Measurements from ENCODE around the gene PTPN4. TPM values are rescaled to one million over a fixed set of nuclear protein-coding genes. Genes with fewer than 3 reads are reported as not detected.

The PTPN4 gene
- polyA plus RNA-seq (ENCODE audit: insufficient read length in 4 of 4): 10 to 100 TPM; 15.3 to 24.1 (median 20.9) TPM

GRCh38 chr2:119759451-119760236, at the start of gene PTPN4:
TSS of gene PTPN4 (plus strand) at chr2:119759922. CDS start at chr2:119809854, 49,932 bp downstream.
- peak; percentile 92 to 94 (median 93) for DNase-seq (ENCODE audit: low read depth in 4 of 4, low spot score in 3 of 4)

- no peak for DNase-seq (ENCODE audit: low read depth in 4 of 4, low spot score in 3 of 4)
These were observed 49.4 kb upstream of the PTPN4 start for GRCh38 chr2:119710281-119710680.

DNA sequence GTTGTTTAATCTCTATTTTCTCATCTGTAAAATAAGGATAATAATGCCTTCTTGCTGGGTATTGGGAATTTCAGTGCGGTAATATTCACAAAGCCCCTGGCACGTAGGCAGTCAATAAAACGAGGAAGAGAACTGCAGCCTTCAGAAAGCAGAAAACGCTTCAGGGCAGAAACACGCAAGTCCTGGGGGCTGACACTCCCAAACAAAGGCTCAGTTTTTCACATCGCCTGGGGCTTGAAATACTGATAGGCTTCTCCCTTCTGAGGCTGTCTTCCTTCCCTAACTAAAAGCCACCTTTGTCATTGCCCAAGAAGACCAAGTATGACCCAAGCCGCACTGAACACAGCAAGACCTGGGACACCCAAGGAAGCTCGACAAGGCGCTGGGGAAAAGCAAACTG, 48.4 kb upstream of the PTPN4 start:
- DNase-seq (ENCODE audit: low read depth in 4 of 4, low spot score in 3 of 4): no peak

- no peak for DNase-seq (ENCODE audit: low read depth in 4 of 4, low spot score in 3 of 4)
These were observed 47.2 kb upstream of the PTPN4 start for GRCh38 chr2:119712571-119712970.

GRCh38 chr2:119713819-119714490, 45.8 kb upstream of the PTPN4 start:
- no peak for DNase-seq (ENCODE audit: low read depth in 4 of 4, low spot score in 3 of 4)

GRCh38 chr2:119715409-119716283, 44.1 kb upstream of the PTPN4 start:
- no peak for DNase-seq (ENCODE audit: low read depth in 4 of 4, low spot score in 3 of 4)

- no peak for DNase-seq (ENCODE audit: low read depth in 4 of 4, low spot score in 3 of 4)
These were observed 43.4 kb upstream of the PTPN4 start for GRCh38 chr2:119716284-119716672.

- DNase-seq (ENCODE audit: low read depth in 4 of 4, low spot score in 3 of 4): no peak
These were observed 41.0 kb upstream of the PTPN4 start for GRCh38 chr2:119718501-119719260.

GRCh38 chr2:119719261-119719627, 40.5 kb upstream of the PTPN4 start:
- no peak for DNase-seq (ENCODE audit: low read depth in 4 of 4, low spot score in 3 of 4)

GRCh38 chr2:119721043-119721442, 38.7 kb upstream of the PTPN4 start:
- no peak for DNase-seq (ENCODE audit: low read depth in 4 of 4, low spot score in 3 of 4)

DNA sequence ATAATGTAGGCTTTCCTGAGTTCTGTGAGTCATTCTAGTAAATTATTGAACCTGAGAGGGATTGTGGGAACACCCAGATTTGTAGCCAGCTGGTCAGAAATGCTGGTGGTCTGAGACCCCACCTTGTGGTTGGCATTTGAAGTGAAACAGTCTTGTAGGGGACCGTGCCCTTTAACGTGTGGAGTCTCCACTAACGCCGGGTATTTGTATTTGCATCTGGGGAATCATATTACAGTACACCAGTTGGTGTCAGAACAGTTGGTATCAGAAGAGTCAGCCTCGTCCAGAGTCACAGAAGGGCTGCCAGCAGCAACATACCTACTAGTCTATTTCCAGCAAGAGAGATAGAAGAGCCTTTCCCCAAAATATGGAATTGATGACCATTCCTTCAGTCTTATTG, 38.3 kb upstream of the PTPN4 start:
- no peak for DNase-seq (ENCODE audit: low read depth in 4 of 4, low spot score in 3 of 4)

GRCh38 chr2:119721904-119722303, 37.8 kb upstream of the PTPN4 start:
- no peak for DNase-seq (ENCODE audit: low read depth in 4 of 4, low spot score in 3 of 4)

- DNase-seq (ENCODE audit: low read depth in 4 of 4, low spot score in 3 of 4): no peak
These were observed 36.5 kb upstream of the PTPN4 start for GRCh38 chr2:119723186-119723585.

GRCh38 chr2:119723784-119724467, 35.8 kb upstream of the PTPN4 start:
- DNase-seq (ENCODE audit: low read depth in 4 of 4, low spot score in 3 of 4): no peak

DNA sequence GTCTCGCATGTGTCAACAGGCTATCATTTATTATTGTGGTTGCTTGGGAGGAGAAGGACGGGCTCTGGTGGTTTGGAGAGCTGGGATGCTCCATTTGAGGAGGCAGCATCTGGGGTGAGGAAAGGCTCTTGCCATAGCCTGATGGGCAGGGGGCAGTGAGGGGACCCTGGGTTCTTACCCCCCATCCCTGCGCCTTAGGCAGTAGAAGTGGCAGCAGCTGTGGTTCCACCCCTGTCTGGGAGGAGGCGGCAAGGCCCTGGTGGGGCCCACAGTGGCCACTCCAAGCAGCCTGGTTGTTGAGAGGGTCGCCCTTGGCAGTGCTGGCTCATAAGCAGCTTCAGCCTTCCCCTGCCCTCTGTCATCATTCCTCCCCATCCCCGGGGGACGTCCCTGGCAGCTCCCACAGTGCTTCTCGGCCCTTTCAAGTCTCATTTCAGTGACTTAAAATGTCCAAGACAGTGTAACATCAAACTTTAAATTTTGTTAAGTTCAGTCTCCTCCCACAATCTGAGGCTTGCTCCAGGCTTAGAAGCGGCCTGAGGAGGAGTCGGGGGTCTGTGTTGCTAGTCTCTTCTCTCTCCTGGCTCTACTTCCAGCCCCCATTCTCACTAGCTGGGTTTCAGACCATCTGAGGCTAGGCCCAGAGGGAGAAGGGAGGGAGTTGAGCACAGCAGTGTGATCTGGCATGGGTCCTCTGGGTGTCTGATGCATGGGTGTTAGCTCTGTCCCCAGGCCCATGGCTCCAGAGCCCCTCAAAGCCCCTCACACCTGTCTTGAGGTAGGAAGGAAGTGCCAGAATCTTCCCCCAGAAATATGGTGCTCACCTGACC, 34.9 kb upstream of the PTPN4 start:
- DNase-seq (ENCODE audit: low read depth in 4 of 4, low spot score in 3 of 4): no peak

GRCh38 chr2:119727493-119727892, 32.2 kb upstream of the PTPN4 start:
- no peak for DNase-seq (ENCODE audit: low read depth in 4 of 4, low spot score in 3 of 4)

DNA sequence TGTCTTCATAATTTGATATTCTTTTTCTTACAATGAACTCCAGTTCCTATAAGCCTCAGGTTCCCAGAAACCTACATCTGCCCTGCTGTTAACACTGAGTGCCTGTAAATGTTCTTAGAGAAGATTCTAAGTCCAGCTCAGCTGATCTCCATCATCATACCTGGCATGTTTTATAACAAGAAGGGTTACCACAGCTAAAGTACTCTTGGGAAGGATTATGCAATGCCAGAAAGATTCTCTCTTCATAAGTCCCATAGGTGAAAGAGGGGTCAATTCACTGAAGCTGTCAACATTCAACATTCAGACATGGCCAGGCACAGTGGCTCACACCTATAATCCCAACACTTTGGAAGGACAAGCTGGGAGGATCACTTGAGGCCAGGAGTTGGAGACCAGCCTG, 31.3 kb upstream of the PTPN4 start:
- DNase-seq (ENCODE audit: low read depth in 4 of 4, low spot score in 3 of 4): no peak

DNA sequence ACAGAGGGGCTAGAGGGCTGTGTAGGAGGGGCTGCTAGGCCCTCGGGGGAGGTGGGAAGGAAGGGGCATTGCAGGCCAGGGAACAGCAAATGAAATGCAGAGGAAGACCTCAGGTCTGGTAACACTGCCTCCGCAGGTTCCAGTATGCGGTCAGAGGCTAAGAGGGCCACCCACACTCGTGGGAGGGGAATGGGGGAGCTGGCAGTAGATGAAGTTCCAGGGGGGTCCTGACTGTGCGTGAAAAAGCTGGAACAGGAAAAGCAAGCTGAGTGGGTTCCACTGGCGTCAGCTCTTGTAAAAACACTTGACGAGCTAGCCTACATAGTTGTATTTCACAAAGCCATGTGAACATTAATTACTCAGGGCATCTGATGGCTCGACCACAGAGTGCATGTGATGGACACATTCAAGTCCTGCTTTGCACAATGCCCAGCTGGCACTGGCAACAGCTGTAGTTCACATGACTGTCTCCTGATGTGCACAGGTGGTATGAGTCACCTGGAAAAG, 29.0 kb upstream of the PTPN4 start:
- no peak for DNase-seq (ENCODE audit: low read depth in 4 of 4, low spot score in 3 of 4)

DNA sequence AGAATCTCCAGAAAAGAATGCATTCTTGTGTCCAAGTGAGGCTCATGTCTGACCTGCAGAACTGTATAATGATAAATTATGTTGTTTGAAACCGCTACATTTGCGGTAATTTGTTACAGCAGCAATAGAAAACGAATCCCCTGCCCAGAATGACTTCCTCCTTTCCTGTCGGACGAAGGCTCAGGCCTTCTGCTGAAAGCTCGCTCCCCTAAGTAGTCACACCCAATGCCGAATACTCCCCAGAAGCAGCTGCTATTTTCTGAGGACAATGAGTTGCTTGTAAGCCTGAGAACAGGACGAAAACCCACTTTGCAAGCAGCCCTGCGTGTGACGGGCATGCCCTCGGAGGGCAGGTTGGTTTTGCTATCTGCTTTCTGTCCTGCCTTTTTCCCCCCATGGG, 27.7 kb upstream of the PTPN4 start:
- no peak for DNase-seq (ENCODE audit: low read depth in 4 of 4, low spot score in 3 of 4)

Data from left renal pelvis (tissue), 4 donors.